K562 (cell line): Measurements from ENCODE around the gene DMD. TPM values are rescaled to one million over a fixed set of nuclear protein-coding genes. Genes with fewer than 3 reads are reported as not detected.

Experiments
- ATAC-seq: fragments of 200-7000 bp; cut with Tn5 transposase; 3 replicates; pipeline ENCODE4 v1.9.1; 2020; ENCODE audit warnings: moderate library complexity
- BruUV-seq: library from RNA; stranded (reverse); fragments of 400-500 nt; replicated peaks from 2 replicates; lab custom pipeline; 2021; lab: Mats Ljungman, UMichigan
- CTCF ChIA-PET: fragments of 300-600 bp; formaldehyde crosslinking; extraction: SDS; loops from one replicate; lab custom pipeline; 2021; ENCODE audit warnings: low intra/inter-chr PET ratio; lab: Yijun Ruan, JAX
- POLR2A ChIA-PET: fragments of 300-600, 350-650 bp; sonication (Branson Sonifier 250); formaldehyde crosslinking; extraction: SDS; loops from one replicate; lab custom pipeline; 2021; ENCODE audit warnings: antibody characterized with exemption, inconsistent platforms; lab: Yijun Ruan, JAX
- DNase-seq, 4 experiments: peaks; one replicate each; pipeline versions ENCODE4 v3.0.0 to v3.0.0-alpha.2; 2011 to 2018; ENCODE audit warnings: low spot score in 3 of 4, mixed read lengths in 3 of 4; ENCODE audit errors: extremely low read depth in 1 of 4
- FAIRE-seq: peaks from 2 replicates; lab custom pipeline; 2011; peaks lifted over from hg19 to GRCh38; lab: Jason Lieb, UNC
- H2AFZ ChIP-seq: 2 replicates; pipeline ENCODE4 v1.6.0; 2011; ENCODE audit warnings: low read depth, low read length, control low read depth, inconsistent platforms
- H3K27ac ChIP-seq: fragments of 200-600 bp; 3 replicates; pipeline ENCODE4 v1.8.0; 2011; ENCODE audit warnings: low read depth, mild to moderate bottlenecking, control low read depth, inconsistent platforms, low read length, moderate library complexity, mixed read lengths; ENCODE audit errors: extremely low read depth
- H3K27me3 ChIP-seq, 2 experiments: fragments of 300-600 bp in 1 of 2; 2 replicates in 1 of 2; 3 replicates in 1 of 2; pipeline versions ENCODE4 v1.6.0 to v1.8.0; 2011; ENCODE audit warnings: inconsistent platforms in 2 of 2, low read length in 2 of 2, mild to moderate bottlenecking in 1 of 2, mixed read lengths in 1 of 2, moderate library complexity in 1 of 2; ENCODE audit not compliant: control insufficient read depth in 2 of 2, insufficient read depth in 2 of 2
- H3K36me3 ChIP-seq: fragments of 300-600 bp; 3 replicates; pipeline ENCODE4 v1.8.0; 2011; ENCODE audit warnings: mild to moderate bottlenecking, low read length, inconsistent platforms; ENCODE audit not compliant: control insufficient read depth, insufficient read depth
- H3K4me1 ChIP-seq, 2 experiments: fragments of 200-600 bp in 1 of 2; replicated peaks in 1 of 2; 2 replicates in 1 of 2; 3 replicates in 1 of 2; pipeline versions ENCODE4 v1.5.1 to v1.8.0; 2011; ENCODE audit warnings: inconsistent platforms in 2 of 2, low read length in 2 of 2, mild to moderate bottlenecking in 1 of 2, mixed read lengths in 1 of 2, moderate library complexity in 1 of 2; ENCODE audit not compliant: control insufficient read depth in 2 of 2, insufficient read depth in 2 of 2
- H3K4me2 ChIP-seq: 2 replicates; pipeline ENCODE4 v1.6.1; 2011; ENCODE audit warnings: low read length, control low read depth, inconsistent platforms, mixed read lengths; ENCODE audit not compliant: insufficient read depth
- H3K4me3 ChIP-seq: fragments of 200-600 bp; sonication (generic), shearing (Covaris generic); 2 replicates; pipeline ENCODE4 v1.5.1; 2016; ENCODE audit warnings: control low read depth, inconsistent platforms
- H3K79me2 ChIP-seq: fragments of 200-600 bp; 3 replicates; pipeline ENCODE4 v1.8.0; 2011; ENCODE audit warnings: low read length, inconsistent platforms; ENCODE audit not compliant: control insufficient read depth, insufficient read depth
- H3K9ac ChIP-seq, 2 experiments: 2 replicates each; pipeline versions ENCODE4 v1.6.0 to v1.6.1; 2011; ENCODE audit warnings: low read depth in 2 of 2, low read length in 2 of 2, control low read depth in 1 of 2, inconsistent platforms in 1 of 2, mild to moderate bottlenecking in 1 of 2, mixed read lengths in 1 of 2; ENCODE audit not compliant: insufficient read depth in 1 of 2
- H3K9me1 ChIP-seq: one replicate; pipeline ENCODE4 v1.6.0; 2011; ENCODE audit warnings: inconsistent platforms, mild to moderate bottlenecking, low read length, moderate library complexity; ENCODE audit not compliant: control insufficient read depth, insufficient read depth
- H3K9me3 ChIP-seq: replicated peaks from 2 replicates; pipeline ENCODE4 v1.5.1; 2011; ENCODE audit warnings: low read depth, low read length, inconsistent platforms; ENCODE audit not compliant: control insufficient read depth, insufficient read depth
- H4K20me1 ChIP-seq: replicated peaks from 2 replicates; pipeline ENCODE4 v1.6.1; 2011; ENCODE audit warnings: low read length, inconsistent platforms, mixed read lengths; ENCODE audit not compliant: control insufficient read depth, insufficient read depth
- CEBPB ChIP-seq: fragments of 450-650 bp; IDR thresholded peaks from 2 replicates; pipeline ENCODE4 v1.6.1; 2016; ENCODE audit warnings: missing genetic modification characterization, missing compliant biosample characterization
- CEBPG ChIP-seq, 3 experiments: fragments of 200-800 bp in 1 of 3; sonication (Bioruptor generic) in 1 of 3; sonication (generic) in 1 of 3; formaldehyde crosslinking in 1 of 3; IDR thresholded peaks in 2 of 3; conservative IDR thresholded peaks in 1 of 3; 2 replicates each; pipeline versions ENCODE4 v1.6.1 to v1.8.0; 2016 to 2022; ENCODE audit warnings: missing compliant biosample characterization in 2 of 3, missing genetic modification characterization in 2 of 3, mild to moderate bottlenecking in 1 of 3, missing genetic modification reagents in 1 of 3
- ELK1 ChIP-seq: sonication (generic); formaldehyde crosslinking; IDR thresholded peaks from 2 replicates; pipeline ENCODE4 v1.8.1; 2022; ENCODE audit warnings: missing genetic modification reagents
- ELK3 ChIP-seq: fragments of 450-650 bp; formaldehyde crosslinking; IDR thresholded peaks from 2 replicates; pipeline ENCODE4 v1.4.0; 2020; ENCODE audit warnings: mild to moderate bottlenecking
- MBD2 ChIP-seq: sonication (generic); IDR thresholded peaks from 2 replicates; pipeline ENCODE4 v1.6.1; 2016; ENCODE audit warnings: low read depth, borderline replicate concordance
- MYC ChIP-seq, 2 experiments: fragments of 250-450 bp in 1 of 2; sonication (Bioruptor Pico) in 1 of 2; IDR thresholded peaks; 2 replicates each; pipeline versions ENCODE4 v1.5.1 to v1.6.1; 2012 to 2021; ENCODE audit warnings: low read depth in 2 of 2, borderline replicate concordance in 1 of 2, improper control_type of control experiment in 1 of 2, low read length in 1 of 2, mild to moderate bottlenecking in 1 of 2, moderate library complexity in 1 of 2
- NCOR1 ChIP-seq: fragments of 450-650 bp; IDR thresholded peaks from 2 replicates; pipeline ENCODE4 v1.6.1; 2016; ENCODE audit warnings: mild to moderate bottlenecking, moderate library complexity
- NR2C2 ChIP-seq, 2 experiments: fragments of 200-800 bp in 1 of 2; sonication (Bioruptor generic) in 1 of 2; sonication (generic) in 1 of 2; formaldehyde crosslinking in 1 of 2; IDR thresholded peaks; 2 replicates each; pipeline versions ENCODE4 v1.6.1 to v1.8.0; 2016 to 2022; ENCODE audit warnings: mild to moderate bottlenecking in 1 of 2, missing compliant biosample characterization in 1 of 2, missing genetic modification characterization in 1 of 2, missing genetic modification reagents in 1 of 2
- PML ChIP-seq: IDR thresholded peaks from 2 replicates; pipeline ENCODE4 v1.6.1; 2012; ENCODE audit warnings: low read length, inconsistent platforms
- ZNF24 ChIP-seq: fragments of 450-650 bp; IDR thresholded peaks from 2 replicates; pipeline ENCODE4 v1.6.1; 2016
- WGBS: fragments of 100-300 bp; shearing (Covaris generic); methylation state at CpG from one replicate; pipeline ENCODE4 v1.1.6; 2016; ENCODE audit warnings: low coverage, mixed read lengths; ENCODE audit not compliant: insufficient coverage; ENCODE audit errors: missing lambda C conversion rate; 5-methylcytosine and 5-hydroxymethylcytosine counted together
- in situ Hi-C: fragments of 300-500 bp; cut with MboI; formaldehyde crosslinking; loops from 4 replicates; pipeline ENCODE4 v1.15.0; 2018; ENCODE audit warnings: inconsistent platforms, mixed read lengths
- intact Hi-C: fragments of 100-400 bp; cut with micrococcal nuclease; formaldehyde crosslinking; loops from 2 replicates; pipeline ENCODE4 v1.14.2; 2022
- polyA plus RNA-seq, 8 experiments: library from polyadenylated mRNA; depleted of rRNA in 4 of 8; stranded (reverse) in 5 of 8; unstranded in 3 of 8; fragments of >200 nt; fragmentation: Nextera tagmentation in 2 of 8; fragmentation: Illumina TruSeq in 1 of 8; extraction: Ambion mirVana in 2 of 8; extraction: Trizol in 1 of 8; gene quantifications; 2 replicates each; pipeline versions ENCODE4 v1.2.1 to v1.2.3, GENCODE V29; 2011 to 2014; ENCODE audit warnings: inconsistent platforms in 1 of 8, missing spikeins in 1 of 8
- total RNA-seq, 7 experiments: library from RNA; depleted of rRNA in 6 of 7; stranded (reverse); fragments of >200 nt in 6 of 7; fragmentation: Illumina TruSeq in 2 of 7; extraction: Trizol in 2 of 7; gene quantifications; 2 replicates each; pipeline versions ENCODE4 v1.2.1 to v1.2.3, GENCODE V29; 2011 to 2021; ENCODE audit warnings: low replicate concordance in 1 of 7
- TF ChIP-seq, protein P1 (sequence below): sonication (generic); formaldehyde crosslinking; IDR thresholded peaks from 2 replicates; pipeline ENCODE4 v1.8.0; 2022; ENCODE audit warnings: mild to moderate bottlenecking, missing genetic modification reagents

Gene DMD
- total and polyA plus RNA-seq, 9 of the 15 experiments (the other 6 are each of a cell fraction or from before 2014, with no cell fraction given) = 3.8 to 20.4 (median 11.4) TPM

GRCh38 chrX:31884535-31884934 is 1326.8 kb downstream of the DMD start:
- Histone ChIP-seq H3K4me2 (no peak overlapping the region), H2AFZ (no peak overlapping the region), H4K20me1 (no peaks in the 10 kb centered on the region), H3K27me3 (no peaks in the 10 kb centered on the region), H3K9me3 (no peaks in the 10 kb centered on the region), H3K27ac (no peak overlapping the region), H3K79me2 (no peaks in the 10 kb centered on the region), H3K9ac (no peak overlapping the region), H3K4me3 (no peak overlapping the region), H3K36me3 (no peaks in the 10 kb centered on the region), H3K4me1 (no peaks in the 10 kb centered on the region), H3K9me1 (no peaks in the 10 kb centered on the region)
- no peak for FAIRE-seq
- no peak for DNase-seq
- in situ Hi-C loops (no loop called here), intact Hi-C loops (no loop called here)
- no TSS peak for BruUV-seq
- no peak for ATAC-seq
- ChIA-PET CTCF (no interaction called here), POLR2A (no interaction called here)
- WGBS = 35% methylated on average over 2 of the region's 2 CpGs
- TF ChIP-seq CEBPB (tag) (peak; percentile 55; the same call in 1 of the 2 replicates), CEBPG (CRISPR knock-in tag; IDR thresholded peaks at IDR 0.05) (no peak), CEBPG (tag; conservative IDR thresholded peaks at IDR 0.05 in 1 of 2, IDR thresholded peaks at IDR 0.05 in 1 of 2) (peak in 1 of 2 experiments; percentile 60; a peak in 2 of 4 replicates), ELK1 (CRISPR knock-in tag) (no peak)

DNA sequence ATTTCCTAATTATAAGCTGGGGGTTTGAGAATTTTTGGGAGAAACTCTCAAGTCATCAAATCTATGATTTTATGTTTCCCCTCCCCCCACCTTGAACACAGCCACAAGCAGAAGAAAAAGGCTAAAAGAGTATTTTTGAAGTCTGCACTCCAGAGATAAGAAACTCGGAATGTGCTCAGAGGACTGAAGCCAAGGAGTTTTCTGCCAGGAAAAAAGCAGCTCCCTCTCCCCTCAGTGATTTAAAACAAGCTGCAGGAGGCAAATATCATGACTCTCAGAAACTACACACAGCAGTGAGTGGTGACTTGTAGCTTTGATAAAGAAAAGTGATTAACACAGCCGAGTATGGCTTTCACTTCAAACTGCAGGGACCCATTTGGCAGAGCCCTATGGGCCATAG is 1339.3 kb downstream of the DMD start:
- peak; percentile 99 for ATAC-seq
- Histone ChIP-seq H3K9me3 (no peaks in the 10 kb centered on the region), H3K27ac (no peak overlapping the region), H3K27me3 (no peaks in the 10 kb centered on the region), H3K79me2 (no peaks in the 10 kb centered on the region), H4K20me1 (no peaks in the 10 kb centered on the region), H3K9me1 (no peaks in the 10 kb centered on the region), H3K9ac (no peak overlapping the region), H2AFZ (no peak overlapping the region), H3K4me1 (peaks cover 0 to 8% of the 10 kb centered on the region in 2 experiments; a peak in 3 of 5 replicates), H3K4me2 (no peak overlapping the region), H3K4me3 (no peak overlapping the region), H3K36me3 (no peaks in the 10 kb centered on the region)
- ChIA-PET CTCF (no interaction called here), POLR2A (interaction anchor here (2.4 kb wide), 1 partner anchor 9 kb away, joined by 9 read pairs; no protein-coding TSS in a partner anchor)
- peak; percentile 39 to 81 (median 59) for DNase-seq
- in situ Hi-C loops = no loop called here
- peak; percentile 97 for FAIRE-seq
- intact Hi-C loops = no loop called here
- BruUV-seq = no TSS peak
- WGBS = 14% methylated on average over 1 of the region's 2 CpGs
- TF ChIP-seq NCOR1 = peak; percentile 87
- no peak for TF ChIP-seq MYC (IDR thresholded peaks at IDR 0.05; ENCODE audit: low read depth, low read length)
- TF ChIP-seq MYC (CRISPR knock-in tag; IDR thresholded peaks at IDR 0.05; ENCODE audit: borderline replicate concordance, low read depth) = no peak
- peak; percentile 74; the same call in 1 of the 2 replicates for TF ChIP-seq PML
- no peak for TF ChIP-seq NR2C2 (CRISPR knock-in tag; IDR thresholded peaks at IDR 0.05)
- no peak for TF ChIP-seq NR2C2 (tag; IDR thresholded peaks at IDR 0.05)
- 0 out of 2 replicates have a peak, but pooled peaks have one; percentile 18 for TF ChIP-seq MBD2
- no peak for TF ChIP-seq ZNF24
- no peak for TF ChIP-seq ELK3 (CRISPR knock-in tag)
- TF ChIP-seq, protein P1, sequence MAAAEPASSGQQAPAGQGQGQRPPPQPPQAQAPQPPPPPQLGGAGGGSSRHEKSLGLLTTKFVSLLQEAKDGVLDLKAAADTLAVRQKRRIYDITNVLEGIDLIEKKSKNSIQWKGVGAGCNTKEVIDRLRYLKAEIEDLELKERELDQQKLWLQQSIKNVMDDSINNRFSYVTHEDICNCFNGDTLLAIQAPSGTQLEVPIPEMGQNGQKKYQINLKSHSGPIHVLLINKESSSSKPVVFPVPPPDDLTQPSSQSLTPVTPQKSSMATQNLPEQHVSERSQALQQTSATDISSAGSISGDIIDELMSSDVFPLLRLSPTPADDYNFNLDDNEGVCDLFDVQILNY = no peak
